Measurements from ENCODE around the gene DHX8. TPM values are rescaled to one million over a fixed set of nuclear protein-coding genes. Genes with fewer than 3 reads are reported as not detected.
"Not testable (repeated sequence)": the region's sequence is repeated elsewhere in the genome, so short reads cannot be mapped to it uniquely, and the experiment has no call there.

The DHX8 gene
- total and polyA plus RNA-seq, 2 experiments from 2014 or later: 33.1 to 34.4 TPM

DNA sequence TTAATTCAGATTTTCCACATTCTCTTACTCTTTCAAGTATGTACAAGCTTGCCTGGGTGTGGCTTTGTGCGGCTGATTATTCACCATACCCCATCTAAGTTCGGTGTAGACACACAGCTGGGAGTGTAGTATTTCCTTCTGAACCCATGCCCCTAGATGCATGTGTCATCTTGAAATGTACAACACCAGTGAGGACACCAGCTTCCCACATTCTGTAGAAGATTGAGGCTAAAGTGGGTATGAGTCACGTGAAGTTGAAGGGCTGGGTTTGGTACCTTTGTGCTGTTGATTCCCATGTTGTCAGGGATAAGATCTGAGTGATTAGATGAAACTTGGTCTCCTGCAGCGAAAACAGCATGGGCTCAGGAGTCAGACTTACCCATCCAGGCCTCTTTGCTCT lies 14.6 kb upstream of the DHX8 start:
- Histone ChIP-seq H3K9me3 (ENCODE audit: low read depth) (no peaks in the 10 kb centered on the region), H3K4me3 (peak overlapping the region; percentile 50), H4K20me1 (ENCODE audit: insufficient read depth) (no peaks in the 10 kb centered on the region), H3K4me2 (ENCODE audit: unreplicated experiment) (peak overlapping the region; percentile 81), H3K36me3 (ENCODE audit: low read depth) (no peaks in the 10 kb centered on the region), H3K4me1 (ENCODE audit: insufficient read depth) (peaks cover 29% of the 10 kb centered on the region), H3F3A (ENCODE audit: insufficient read depth) (peaks cover 30% of the 10 kb centered on the region), H3K79me2 (ENCODE audit: insufficient read depth) (no peaks in the 10 kb centered on the region), H2AFZ (peak overlapping the region; percentile 30; the same call in 1 of the 2 replicates), H3K9ac (peak overlapping the region; percentile 88), H3K27me3 (replicated peaks; ENCODE audit: insufficient read depth) (no peaks in the 10 kb centered on the region), H3K27ac (peak overlapping the region; percentile 99), H3K9me2 (ENCODE audit: insufficient read depth) (no peaks in the 10 kb centered on the region)
- 13 to 15% methylated on average over 4 of the region's 4 CpGs for WGBS, 2 experiments (ENCODE audit: low coverage in 1 of 2, low lambda C conversion rate in 2 of 2, missing lambda C conversion rate in 2 of 2)
- peak; percentile 98 for DNase-seq
- no peak for TF ChIP-seq EZH2 (IDR thresholded peaks at IDR 0.05; ENCODE audit: insufficient read depth, poor library complexity, severe bottlenecking)
- TF ChIP-seq EZH2phosphoT487 (IDR thresholded peaks at IDR 0.05; ENCODE audit: insufficient read depth, low read depth): no peak
- in situ Hi-C loops (cut with MboI): no loop called here

GRCh38 chr17:43471585-43472160 lies 12.1 kb upstream of the DHX8 start:
- Histone ChIP-seq H3K9me3 (ENCODE audit: low read depth) (no peaks in the 10 kb centered on the region), H3F3A (ENCODE audit: insufficient read depth) (peaks cover 30% of the 10 kb centered on the region), H3K27ac (no peak overlapping the region), H3K9ac (no peak overlapping the region), H3K4me1 (ENCODE audit: insufficient read depth) (peaks cover 29% of the 10 kb centered on the region), H3K27me3 (replicated peaks; ENCODE audit: insufficient read depth) (no peaks in the 10 kb centered on the region), H3K4me3 (no peak overlapping the region), H4K20me1 (ENCODE audit: insufficient read depth) (no peaks in the 10 kb centered on the region), H3K4me2 (ENCODE audit: unreplicated experiment) (no peak overlapping the region), H3K36me3 (ENCODE audit: low read depth) (no peaks in the 10 kb centered on the region), H3K9me2 (ENCODE audit: insufficient read depth) (no peaks in the 10 kb centered on the region), H2AFZ (no peak overlapping the region), H3K79me2 (ENCODE audit: insufficient read depth) (no peaks in the 10 kb centered on the region)
- DNase-seq: no peak
- in situ Hi-C loops (cut with MboI): no loop called here
- WGBS, 2 experiments (ENCODE audit: low coverage in 1 of 2, low lambda C conversion rate in 2 of 2, missing lambda C conversion rate in 2 of 2): 52 to 61% methylated on average over 2 of the region's 2 CpGs
- TF ChIP-seq EZH2 (IDR thresholded peaks at IDR 0.05; ENCODE audit: insufficient read depth, poor library complexity, severe bottlenecking) (no peak), EZH2phosphoT487 (IDR thresholded peaks at IDR 0.05; ENCODE audit: insufficient read depth, low read depth) (no peak)

DNA sequence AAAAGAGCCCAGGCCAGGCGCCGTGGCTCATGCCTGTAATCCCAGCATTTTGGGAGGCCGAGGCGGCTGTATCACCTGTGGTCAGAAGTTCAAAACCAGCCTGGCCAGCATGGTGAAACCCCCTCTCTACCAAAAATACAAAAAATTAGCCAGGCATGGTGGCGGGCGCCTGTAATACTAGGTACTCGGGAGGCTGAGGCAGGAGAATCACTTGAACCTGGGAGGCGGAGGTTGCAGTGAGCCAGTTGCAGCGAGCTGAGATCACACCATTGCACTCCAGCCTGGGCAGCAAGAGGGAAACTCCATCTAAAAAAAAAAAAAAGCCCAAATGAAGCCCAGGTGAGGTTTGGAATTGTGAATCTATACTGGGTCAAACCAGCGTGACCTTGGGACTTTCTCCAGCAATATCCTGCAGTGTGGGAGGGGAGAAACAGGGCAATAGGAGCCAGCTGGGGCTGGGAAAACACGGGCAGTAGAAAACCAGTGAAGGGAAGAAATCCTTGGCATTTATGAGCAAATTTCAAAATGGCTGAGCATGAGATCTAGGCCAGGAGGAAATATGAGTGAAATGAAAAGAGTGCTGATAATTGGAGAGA lies 8.2 kb upstream of the DHX8 start:
- H3F3A ChIP-seq (ENCODE audit: insufficient read depth): peaks cover 6% of the 10 kb centered on the region; the same call in 1 of the 2 replicates
- no peak for TF ChIP-seq EZH2phosphoT487 (IDR thresholded peaks at IDR 0.05; ENCODE audit: insufficient read depth, low read depth)
- TF ChIP-seq EZH2 (IDR thresholded peaks at IDR 0.05; ENCODE audit: insufficient read depth, poor library complexity, severe bottlenecking): no peak
- H3K9me2 ChIP-seq (ENCODE audit: insufficient read depth): no peaks in the 10 kb centered on the region
- in situ Hi-C loops (cut with MboI): no loop called here
- H3K36me3 ChIP-seq (ENCODE audit: low read depth): no peaks in the 10 kb centered on the region
- H2AFZ ChIP-seq: no peak overlapping the region
- no peaks in the 10 kb centered on the region for H3K27me3 ChIP-seq (replicated peaks; ENCODE audit: insufficient read depth)
- H3K9me3 ChIP-seq (ENCODE audit: low read depth): no peaks in the 10 kb centered on the region
- no peak for DNase-seq
- 81 to 88% methylated on average over 11 of the region's 11 CpGs for WGBS, 2 experiments (ENCODE audit: low coverage in 1 of 2, low lambda C conversion rate in 2 of 2, missing lambda C conversion rate in 2 of 2)
- no peak overlapping the region for H3K4me3 ChIP-seq
- no peak overlapping the region for H3K9ac ChIP-seq
- H3K4me1 ChIP-seq (ENCODE audit: insufficient read depth): peaks cover 11% of the 10 kb centered on the region
- H3K79me2 ChIP-seq (ENCODE audit: insufficient read depth): no peaks in the 10 kb centered on the region
- no peaks in the 10 kb centered on the region for H4K20me1 ChIP-seq (ENCODE audit: insufficient read depth)
- no peak overlapping the region for H3K27ac ChIP-seq
- H3K4me2 ChIP-seq (ENCODE audit: unreplicated experiment): no peak overlapping the region

DNA sequence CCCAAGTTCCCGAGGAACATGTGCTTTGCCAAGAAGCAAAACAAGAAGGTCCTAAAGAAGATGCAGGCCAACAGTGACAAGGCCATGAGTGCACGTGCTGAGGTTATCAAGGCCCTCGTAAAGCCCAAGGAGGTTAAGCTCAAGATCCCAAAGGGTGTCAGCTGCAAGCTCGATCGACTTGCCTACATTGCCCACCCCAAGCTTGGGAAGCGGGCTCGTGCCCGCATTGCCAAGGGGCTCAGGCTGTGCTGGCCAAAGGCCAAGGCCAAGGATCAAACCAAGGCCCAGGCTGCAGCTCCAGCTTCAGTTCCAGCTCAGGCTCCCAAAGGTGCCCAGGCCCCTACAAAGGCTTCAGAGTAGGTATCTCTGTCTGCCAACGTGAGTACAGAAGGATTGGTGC lies 7.5 kb upstream of the DHX8 start:
- 80 to 86% methylated on average over 6 to 8 of the region's 9 CpGs for WGBS, 2 experiments (ENCODE audit: low coverage in 1 of 2, low lambda C conversion rate in 2 of 2, missing lambda C conversion rate in 2 of 2)
- H3K9ac ChIP-seq; in situ Hi-C loops (cut with MboI); H3K27me3 ChIP-seq (replicated peaks; ENCODE audit: insufficient read depth); H3K4me2 ChIP-seq (ENCODE audit: unreplicated experiment); H3K27ac ChIP-seq; H3K4me3 ChIP-seq; H3F3A ChIP-seq (ENCODE audit: insufficient read depth); H3K36me3 ChIP-seq (ENCODE audit: low read depth); H2AFZ ChIP-seq; H4K20me1 ChIP-seq (ENCODE audit: insufficient read depth); H3K9me2 ChIP-seq (ENCODE audit: insufficient read depth); H3K79me2 ChIP-seq (ENCODE audit: insufficient read depth); H3K9me3 ChIP-seq (ENCODE audit: low read depth); DNase-seq: not testable (repeated sequence)
- peaks cover 11% of the 10 kb centered on the region for H3K4me1 ChIP-seq (ENCODE audit: insufficient read depth)
